PC-9 (cell line): Measurements from ENCODE around the gene AQP9. TPM values are rescaled to one million over a fixed set of nuclear protein-coding genes. Genes with fewer than 3 reads are reported as not detected.

Source experiments
- Bru-seq: library from RNA; stranded (reverse); fragments of 400-500 nt; gene quantifications from one replicate; lab custom pipeline; 2021; lab: Mats Ljungman, UMichigan
- BruChase-seq, 2 experiments: library from RNA; stranded (reverse); fragments of 400-500 nt; gene quantifications; one replicate each; lab custom pipeline; 2021; lab: Mats Ljungman, UMichigan
- BruUV-seq: library from RNA; stranded (reverse); fragments of 400-500 nt; replicated peaks from 2 replicates; lab custom pipeline; 2021; lab: Mats Ljungman, UMichigan
- CTCF ChIA-PET: fragments of 300-600 bp; sonication (Branson Sonifier 250); formaldehyde crosslinking; loops from one replicate; lab custom pipeline; 2022; ENCODE audit warnings: antibody characterized with exemption; lab: Charles Lee
- POLR2A ChIA-PET: fragments of 300-600 bp; sonication (Branson Sonifier 250); formaldehyde crosslinking; loops from one replicate; lab custom pipeline; 2022; ENCODE audit warnings: antibody characterized with exemption; ENCODE audit not compliant: unreplicated experiment; lab: Charles Lee
- DNase-seq, 2 experiments: peaks; one replicate each; pipeline versions ENCODE4 v3.0.0 to v3.0.0-alpha.2; 2015 to 2022; ENCODE audit warnings: mixed read lengths in 1 of 2
- H2AFZ ChIP-seq: fragments of 200-600 bp; sonication (generic); 2 replicates; pipeline ENCODE4 v1.8.1; 2017; ENCODE audit warnings: antibody characterized with exemption
- H3F3A ChIP-seq: fragments of 200-600 bp; sonication (generic); 2 replicates; pipeline ENCODE4 v1.8.1; 2017; ENCODE audit warnings: antibody characterized with exemption, mild to moderate bottlenecking, low read depth; ENCODE audit not compliant: insufficient read depth
- H3K27ac ChIP-seq: fragments of 200-600 bp; sonication (generic); 2 replicates; pipeline ENCODE4 v1.6.1; 2016; ENCODE audit warnings: mixed run types
- H3K27me3 ChIP-seq: fragments of 200-600 bp; sonication (generic); 2 replicates; pipeline ENCODE4 v1.6.1; 2016; ENCODE audit warnings: low read depth, mixed run types; ENCODE audit not compliant: insufficient read depth
- H3K36me3 ChIP-seq: fragments of 200-600 bp; sonication (generic); 2 replicates; pipeline ENCODE4 v1.6.1; 2016; ENCODE audit warnings: low read depth, mixed run types
- H3K4me1 ChIP-seq: fragments of 200-600 bp; sonication (generic); replicated peaks from 2 replicates; pipeline ENCODE4 v1.6.1; 2016; ENCODE audit warnings: mixed run types; ENCODE audit not compliant: insufficient read depth
- H3K4me2 ChIP-seq: fragments of 200-600 bp; sonication (generic); 2 replicates; pipeline ENCODE4 v1.6.1; 2017; ENCODE audit warnings: mixed run types
- H3K4me3 ChIP-seq: fragments of 200-600 bp; sonication (generic); 2 replicates; pipeline ENCODE4 v1.6.1; 2016; ENCODE audit warnings: mixed run types
- H3K79me2 ChIP-seq: fragments of 200-600 bp; sonication (generic); 2 replicates; pipeline ENCODE4 v1.6.1; 2017; ENCODE audit warnings: low read depth, mixed run types
- H3K9me2 ChIP-seq: fragments of 200-600 bp; sonication (generic); 2 replicates; pipeline ENCODE4 v1.8.1; 2017; ENCODE audit warnings: mild to moderate bottlenecking; ENCODE audit not compliant: insufficient read depth
- H3K9me3 ChIP-seq: fragments of 200-600 bp; sonication (generic); 2 replicates; pipeline ENCODE4 v1.8.1; 2016; ENCODE audit warnings: low read depth; ENCODE audit not compliant: insufficient read depth
- H4K20me1 ChIP-seq: fragments of 200-600 bp; sonication (generic); 2 replicates; pipeline ENCODE4 v1.8.1; 2017; ENCODE audit not compliant: insufficient read depth
- EZH2 ChIP-seq: fragments of 200-600 bp; sonication (generic); IDR thresholded peaks from 2 replicates; pipeline ENCODE4 v1.8.0; 2017; ENCODE audit warnings: antibody characterized with exemption, low read depth
- intact Hi-C: fragments of 100-400 bp; cut with micrococcal nuclease; formaldehyde crosslinking; loops from one replicate; pipeline ENCODE4 v1.10.0; 2022; ENCODE audit not compliant: unreplicated experiment
- long read RNA-seq: library from polyadenylated mRNA; stranded (forward); transcript quantifications from one replicate; pipeline ENCODE4 v2.0.0, GENCODE V29; 2022
- total RNA-seq: library from RNA; stranded (reverse); gene quantifications from 2 replicates; pipeline ENCODE4 v1.2.3, GENCODE V29; 2021
- TF ChIP-seq, protein P1 (sequence below): fragments of 200-600 bp; sonication (generic); conservative IDR thresholded peaks from 2 replicates; pipeline ENCODE4 v1.6.1; 2017; ENCODE audit warnings: mixed run types, antibody characterized with exemption, mild to moderate bottlenecking, moderate library complexity

Gene AQP9
- not detected in 2 replicates for total RNA-seq
- not detected for Bru-seq, nascent RNA
- not detected for BruChase-seq, experiment 1, labeled RNA remaining after a 2-hour chase
- not detected for BruChase-seq, experiment 2, labeled RNA remaining after a 6-hour chase
- long read RNA-seq = 0 reads

DNA sequence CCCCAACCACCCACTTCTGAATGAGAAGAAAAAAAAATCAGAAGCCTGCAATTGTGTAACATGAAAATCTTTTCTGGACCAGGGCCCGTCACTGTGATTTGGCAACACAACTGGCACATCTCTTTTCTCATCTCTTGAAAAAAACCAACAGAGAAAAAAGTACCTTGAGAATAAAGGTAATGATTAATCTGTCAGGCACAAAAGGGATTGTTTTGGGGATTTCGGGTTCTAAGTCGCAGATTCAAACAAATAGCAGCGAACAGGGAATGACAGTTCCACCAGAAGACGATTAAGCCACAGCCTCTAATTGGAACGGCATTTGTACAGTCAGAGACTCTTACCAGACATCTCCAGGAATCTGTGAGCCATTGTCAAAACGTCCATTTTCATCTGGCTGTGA is at the start of gene AQP9:
Gene AQP9 (plus strand): TSS at position 276 of the 400 bp plus-strand sequence. CDS start 185 bp downstream, outside the sequence.
- H3K4me3 ChIP-seq = no peak within 1 kb of the TSS
- no TSS peak for BruUV-seq
- no peak for DNase-seq
- H3K9me3 ChIP-seq = no peaks in the 10 kb centered on the region
- no peaks in the 10 kb centered on the region for H4K20me1 ChIP-seq
- H3K27ac ChIP-seq = no peak within 1 kb of the TSS
- H3K4me1 ChIP-seq = no peaks in the 10 kb centered on the region
- no peak for TF ChIP-seq EZH2
- TF ChIP-seq, protein P1, sequence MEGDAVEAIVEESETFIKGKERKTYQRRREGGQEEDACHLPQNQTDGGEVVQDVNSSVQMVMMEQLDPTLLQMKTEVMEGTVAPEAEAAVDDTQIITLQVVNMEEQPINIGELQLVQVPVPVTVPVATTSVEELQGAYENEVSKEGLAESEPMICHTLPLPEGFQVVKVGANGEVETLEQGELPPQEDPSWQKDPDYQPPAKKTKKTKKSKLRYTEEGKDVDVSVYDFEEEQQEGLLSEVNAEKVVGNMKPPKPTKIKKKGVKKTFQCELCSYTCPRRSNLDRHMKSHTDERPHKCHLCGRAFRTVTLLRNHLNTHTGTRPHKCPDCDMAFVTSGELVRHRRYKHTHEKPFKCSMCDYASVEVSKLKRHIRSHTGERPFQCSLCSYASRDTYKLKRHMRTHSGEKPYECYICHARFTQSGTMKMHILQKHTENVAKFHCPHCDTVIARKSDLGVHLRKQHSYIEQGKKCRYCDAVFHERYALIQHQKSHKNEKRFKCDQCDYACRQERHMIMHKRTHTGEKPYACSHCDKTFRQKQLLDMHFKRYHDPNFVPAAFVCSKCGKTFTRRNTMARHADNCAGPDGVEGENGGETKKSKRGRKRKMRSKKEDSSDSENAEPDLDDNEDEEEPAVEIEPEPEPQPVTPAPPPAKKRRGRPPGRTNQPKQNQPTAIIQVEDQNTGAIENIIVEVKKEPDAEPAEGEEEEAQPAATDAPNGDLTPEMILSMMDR = no peak
- H3K27me3 ChIP-seq = no peaks in the 10 kb centered on the region
- ChIA-PET POLR2A (no interaction called here), CTCF (no interaction called here)
- H2AFZ ChIP-seq = no peak within 1 kb of the TSS
- H3F3A ChIP-seq = no peaks in the 10 kb centered on the region
- H3K79me2 ChIP-seq = no peaks in the 10 kb centered on the region
- H3K9me2 ChIP-seq = no peaks in the 10 kb centered on the region
- intact Hi-C loops = no loop called here
- no peaks in the 10 kb centered on the region for H3K36me3 ChIP-seq
- no peak within 1 kb of the TSS for H3K4me2 ChIP-seq

- Histone ChIP-seq H3K79me2 (no peaks in the 10 kb centered on the region), H3K9me2 (no peaks in the 10 kb centered on the region), H2AFZ (no peak overlapping the region), H3K27ac (no peak overlapping the region), H3K9me3 (no peaks in the 10 kb centered on the region), H3F3A (no peaks in the 10 kb centered on the region), H3K4me3 (no peak overlapping the region), H3K4me1 (no peaks in the 10 kb centered on the region), H4K20me1 (no peaks in the 10 kb centered on the region), H3K36me3 (no peaks in the 10 kb centered on the region), H3K4me2 (no peak overlapping the region), H3K27me3 (no peaks in the 10 kb centered on the region)
- TF ChIP-seq, protein P1 = no peak
- no peak for TF ChIP-seq EZH2
- no TSS peak for BruUV-seq
- intact Hi-C loops = no loop called here
- DNase-seq = no peak
- POLR2A ChIA-PET = no interaction called here
- CTCF ChIA-PET = no interaction called here
Observed at GRCh38 chr15:58095415-58095814, 42.8 kb upstream of the AQP9 start.

GRCh38 chr15:58096529-58097084 is 41.6 kb upstream of the AQP9 start:
- Histone ChIP-seq H3K9me3 (no peaks in the 10 kb centered on the region), H3K4me3 (no peak overlapping the region), H3K36me3 (no peaks in the 10 kb centered on the region), H2AFZ (no peak overlapping the region), H3F3A (no peaks in the 10 kb centered on the region), H3K27ac (no peak overlapping the region), H3K9me2 (no peaks in the 10 kb centered on the region), H3K27me3 (no peaks in the 10 kb centered on the region), H4K20me1 (no peaks in the 10 kb centered on the region), H3K79me2 (no peaks in the 10 kb centered on the region), H3K4me2 (no peak overlapping the region), H3K4me1 (no peaks in the 10 kb centered on the region)
- TF ChIP-seq, protein P1 = no peak
- no peak for TF ChIP-seq EZH2
- ChIA-PET POLR2A (no interaction called here), CTCF (no interaction called here)
- no TSS peak for BruUV-seq
- no peak for DNase-seq
- intact Hi-C loops = no loop called here
